Measurements from ENCODE around the gene ANKRD63. TPM values are rescaled to one million over a fixed set of nuclear protein-coding genes. Genes with fewer than 3 reads are reported as not detected.

The ANKRD63 gene
- total and polyA plus RNA-seq, 4 donors: not detected

DNA sequence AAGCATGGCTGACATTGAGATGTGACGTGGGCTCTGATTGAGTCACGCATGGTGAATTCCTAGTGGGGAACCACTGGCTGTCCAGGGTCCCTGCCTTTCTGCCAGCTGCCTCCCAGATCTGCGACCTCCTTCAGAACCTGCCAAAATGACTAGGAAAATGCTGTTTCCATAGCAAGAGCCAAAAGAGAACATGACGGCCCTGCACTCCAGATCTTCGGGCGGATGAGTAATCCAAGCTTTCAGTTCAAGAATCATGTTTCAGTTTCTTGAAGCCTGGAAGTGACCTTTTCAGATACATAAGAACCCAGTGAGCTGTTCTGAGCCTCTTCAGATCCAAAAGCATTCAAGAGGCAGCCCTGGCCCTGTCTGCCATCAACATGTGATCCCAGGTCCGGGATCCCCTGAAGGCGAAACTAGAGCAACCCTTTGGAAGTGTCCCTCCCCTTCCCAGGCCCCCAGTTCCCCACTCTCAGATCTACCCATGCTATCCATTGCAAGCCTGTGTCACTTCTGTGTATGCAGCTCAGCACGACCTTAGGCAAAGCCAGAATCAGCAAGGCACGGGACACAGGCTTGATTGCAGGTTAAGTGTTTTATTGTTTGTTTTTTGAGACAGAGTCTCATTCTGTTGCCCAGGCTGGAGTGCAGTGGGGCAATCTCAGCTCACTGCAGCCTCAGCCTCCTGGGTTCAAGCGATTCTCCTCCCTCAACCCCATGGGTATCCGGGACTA is 19.7 kb downstream of the ANKRD63 start:
- no peak for DNase-seq (ENCODE audit: low spot score)
- WGBS: 87% methylated on average over 12 of the region's 12 CpGs
- no peaks in the 10 kb centered on the region for H3K36me3 ChIP-seq (ENCODE audit: control insufficient read depth in 4 of 4, insufficient read depth in 3 of 4, low read depth in 1 of 4, low read length in 3 of 4)
- H3K27ac ChIP-seq (ENCODE audit: low read depth in 1 of 2, low read length in 2 of 2): no peak overlapping the region
- H3K4me1 ChIP-seq (ENCODE audit: control insufficient read depth in 4 of 4, insufficient read depth in 4 of 4, low read length in 3 of 4): no peaks in the 10 kb centered on the region
- no peak overlapping the region for H3K9ac ChIP-seq (ENCODE audit: low read depth in 1 of 2, low read length in 2 of 2)
- H3K9me3 ChIP-seq (ENCODE audit: control insufficient read depth in 4 of 4, low read length in 3 of 4): no peaks in the 10 kb centered on the region
- TF ChIP-seq FOXA2 (IDR thresholded peaks at IDR 0.05) (no peak), YY1 (IDR thresholded peaks at IDR 0.05) (no peak)
- TF ChIP-seq, protein P1, sequence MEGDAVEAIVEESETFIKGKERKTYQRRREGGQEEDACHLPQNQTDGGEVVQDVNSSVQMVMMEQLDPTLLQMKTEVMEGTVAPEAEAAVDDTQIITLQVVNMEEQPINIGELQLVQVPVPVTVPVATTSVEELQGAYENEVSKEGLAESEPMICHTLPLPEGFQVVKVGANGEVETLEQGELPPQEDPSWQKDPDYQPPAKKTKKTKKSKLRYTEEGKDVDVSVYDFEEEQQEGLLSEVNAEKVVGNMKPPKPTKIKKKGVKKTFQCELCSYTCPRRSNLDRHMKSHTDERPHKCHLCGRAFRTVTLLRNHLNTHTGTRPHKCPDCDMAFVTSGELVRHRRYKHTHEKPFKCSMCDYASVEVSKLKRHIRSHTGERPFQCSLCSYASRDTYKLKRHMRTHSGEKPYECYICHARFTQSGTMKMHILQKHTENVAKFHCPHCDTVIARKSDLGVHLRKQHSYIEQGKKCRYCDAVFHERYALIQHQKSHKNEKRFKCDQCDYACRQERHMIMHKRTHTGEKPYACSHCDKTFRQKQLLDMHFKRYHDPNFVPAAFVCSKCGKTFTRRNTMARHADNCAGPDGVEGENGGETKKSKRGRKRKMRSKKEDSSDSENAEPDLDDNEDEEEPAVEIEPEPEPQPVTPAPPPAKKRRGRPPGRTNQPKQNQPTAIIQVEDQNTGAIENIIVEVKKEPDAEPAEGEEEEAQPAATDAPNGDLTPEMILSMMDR (IDR thresholded peaks at IDR 0.05; ENCODE audit: low read depth, low read length, missing input control): no peak
- H3K4me3 ChIP-seq (ENCODE audit: low read depth in 1 of 3, low read length in 3 of 3): no peak overlapping the region
- H3K27me3 ChIP-seq (ENCODE audit: control insufficient read depth in 4 of 4, insufficient read depth in 4 of 4, low read length in 3 of 4): no peaks in the 10 kb centered on the region

DNA sequence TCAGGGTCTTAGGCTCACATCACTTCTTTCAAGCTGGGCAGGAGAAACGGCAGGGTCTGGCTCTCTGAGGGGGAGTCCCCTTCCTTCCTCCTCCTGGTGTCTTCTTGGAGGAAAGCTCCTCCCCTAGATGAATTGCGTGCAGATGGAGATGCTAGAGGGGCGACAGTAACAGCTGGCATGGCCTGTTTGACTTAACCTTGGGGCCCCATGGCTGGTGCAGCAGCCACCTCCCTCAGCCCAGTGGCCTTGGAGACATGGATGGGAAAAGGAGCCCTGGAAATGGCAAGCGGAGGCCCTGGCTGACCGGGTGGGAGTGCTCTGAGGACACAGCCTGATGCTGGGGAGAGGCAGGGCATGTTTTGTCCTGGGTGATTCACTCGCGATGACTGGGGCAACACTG is 23.8 kb downstream of the ANKRD63 start:
- Histone ChIP-seq H3K4me3 (ENCODE audit: low read depth in 1 of 3, low read length in 3 of 3) (no peak overlapping the region), H3K4me1 (ENCODE audit: control insufficient read depth in 4 of 4, insufficient read depth in 4 of 4, low read length in 3 of 4) (no peaks in the 10 kb centered on the region), H3K9me3 (ENCODE audit: control insufficient read depth in 4 of 4, low read length in 3 of 4) (no peaks in the 10 kb centered on the region), H3K9ac (ENCODE audit: low read depth in 1 of 2, low read length in 2 of 2) (no peak overlapping the region), H3K27ac (ENCODE audit: low read depth in 1 of 2, low read length in 2 of 2) (no peak overlapping the region), H3K27me3 (ENCODE audit: control insufficient read depth in 4 of 4, insufficient read depth in 4 of 4, low read length in 3 of 4) (peaks cover 0 to 2% (median 0%) of the 10 kb centered on the region in 4 donors), H3K36me3 (ENCODE audit: control insufficient read depth in 4 of 4, insufficient read depth in 3 of 4, low read depth in 1 of 4, low read length in 3 of 4) (no peaks in the 10 kb centered on the region)
- DNase-seq (ENCODE audit: low spot score): no peak
- WGBS: 80% methylated on average over 7 of the region's 7 CpGs
- TF ChIP-seq, protein P2, sequence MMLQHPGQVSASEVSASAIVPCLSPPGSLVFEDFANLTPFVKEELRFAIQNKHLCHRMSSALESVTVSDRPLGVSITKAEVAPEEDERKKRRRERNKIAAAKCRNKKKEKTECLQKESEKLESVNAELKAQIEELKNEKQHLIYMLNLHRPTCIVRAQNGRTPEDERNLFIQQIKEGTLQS (IDR thresholded peaks at IDR 0.05): no peak
- TF ChIP-seq RXRA (IDR thresholded peaks at IDR 0.05): no peak
- no peak for TF ChIP-seq SP1 (IDR thresholded peaks at IDR 0.05)
- no peak for TF ChIP-seq TAF1 (conservative IDR thresholded peaks at IDR 0.05)
- TF ChIP-seq EGR1 (IDR thresholded peaks at IDR 0.05; ENCODE audit: low read depth in 2 of 2): no peak
- TF ChIP-seq HNF4G (IDR thresholded peaks at IDR 0.05): no peak
- TF ChIP-seq FOXA1 (IDR thresholded peaks at IDR 0.05): no peak

DNA sequence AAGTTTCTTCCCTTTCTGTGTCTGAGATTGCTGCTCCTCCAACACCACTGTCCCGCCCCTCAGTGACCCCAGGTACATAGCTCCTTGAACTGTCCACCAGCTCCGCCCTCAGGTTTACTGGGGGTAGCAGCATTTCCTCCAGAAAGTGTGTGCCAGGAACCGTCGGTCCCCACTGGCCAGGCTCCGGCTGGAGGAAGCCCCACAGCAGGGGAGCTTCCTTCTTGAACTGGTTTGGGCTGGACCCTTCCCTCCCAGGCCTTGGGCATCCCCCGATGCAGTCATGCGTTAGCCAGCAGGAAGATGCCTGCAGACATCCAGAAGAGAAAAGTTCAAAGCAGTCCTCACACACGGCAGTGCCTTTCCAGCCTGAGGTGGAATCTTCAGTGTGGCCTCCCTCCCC is 24.3 kb downstream of the ANKRD63 start:
- WGBS: 71% methylated on average over 8 of the region's 8 CpGs
- no peak overlapping the region for H3K27ac ChIP-seq (ENCODE audit: low read depth in 1 of 2, low read length in 2 of 2)
- no peaks in the 10 kb centered on the region for H3K36me3 ChIP-seq (ENCODE audit: control insufficient read depth in 4 of 4, insufficient read depth in 3 of 4, low read depth in 1 of 4, low read length in 3 of 4)
- H3K9me3 ChIP-seq (ENCODE audit: control insufficient read depth in 4 of 4, low read length in 3 of 4): no peaks in the 10 kb centered on the region
- DNase-seq (ENCODE audit: low spot score): no peak
- TF ChIP-seq, protein P1 (IDR thresholded peaks at IDR 0.05; ENCODE audit: low read depth, low read length, missing input control): no peak
- TF ChIP-seq SP1 (IDR thresholded peaks at IDR 0.05): no peak
- no peak for TF ChIP-seq HNF4A (conservative IDR thresholded peaks at IDR 0.05)
- TF ChIP-seq TAF1 (conservative IDR thresholded peaks at IDR 0.05): no peak
- no peak for TF ChIP-seq FOXA1 (IDR thresholded peaks at IDR 0.05)
- no peak overlapping the region for H3K4me3 ChIP-seq (ENCODE audit: low read depth in 1 of 3, low read length in 3 of 3)
- peaks cover 0 to 4% (median under 1%) of the 10 kb centered on the region in 4 donors for H3K27me3 ChIP-seq (ENCODE audit: control insufficient read depth in 4 of 4, insufficient read depth in 4 of 4, low read length in 3 of 4)
- H3K9ac ChIP-seq (ENCODE audit: low read depth in 1 of 2, low read length in 2 of 2): no peak overlapping the region
- H3K4me1 ChIP-seq (ENCODE audit: control insufficient read depth in 4 of 4, insufficient read depth in 4 of 4, low read length in 3 of 4): peaks cover 0 to under 1% (median 0%) of the 10 kb centered on the region in 4 donors
